ENCODE data around the gene STUM.

STUM gene

DNA sequence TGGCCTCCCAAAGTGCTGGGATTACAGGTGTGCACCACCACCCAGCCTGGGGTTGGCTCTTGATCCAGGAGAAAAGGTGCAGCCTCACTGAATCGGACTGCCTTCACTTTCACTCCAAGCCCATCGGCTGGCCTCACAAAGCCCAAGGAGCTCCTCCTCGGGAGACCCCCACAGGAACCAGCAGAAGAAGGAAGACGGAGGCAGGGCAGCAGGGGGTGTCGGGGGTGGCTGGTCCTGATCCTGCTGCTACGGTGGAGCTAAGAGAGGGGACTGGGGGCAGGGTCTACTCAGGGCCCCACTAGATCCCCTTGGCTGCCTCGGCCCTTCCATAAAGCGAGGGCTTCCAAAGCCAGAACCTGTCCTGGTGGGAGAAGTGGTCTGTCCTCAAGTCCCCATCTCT is 93.9 kb downstream of the STUM start:
- DNase-seq (ENCODE audit: low read depth): no peak
- TF ChIP-seq CTCF (IDR thresholded peaks at IDR 0.05; ENCODE audit: low read length, missing control alignments): no peak
- no peak overlapping the region for H3K4me3 ChIP-seq (replicated peaks; ENCODE audit: low read depth, low read length)

DNA sequence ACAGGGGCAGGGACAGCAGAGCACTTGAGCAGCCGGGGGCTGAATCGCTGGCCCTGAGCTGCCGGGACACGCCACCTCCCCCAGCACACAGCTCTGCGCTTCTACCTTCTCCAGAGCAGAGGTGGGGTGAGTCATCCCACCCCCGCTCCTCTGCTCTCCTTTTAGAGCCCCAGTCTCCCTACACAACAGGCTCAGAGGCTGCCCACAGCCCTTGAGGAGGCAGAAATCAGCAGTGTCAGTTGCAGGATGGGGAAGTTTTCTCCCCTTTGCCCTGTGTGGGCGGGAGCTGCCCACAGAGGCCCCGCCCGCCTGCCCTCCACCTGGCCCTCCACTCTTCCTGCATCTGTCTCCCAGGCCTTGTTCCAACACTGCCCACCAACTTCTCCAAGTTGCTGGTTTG is 94.6 kb downstream of the STUM start:
- H3K4me3 ChIP-seq (replicated peaks; ENCODE audit: low read depth, low read length): no peak overlapping the region
- DNase-seq (ENCODE audit: low read depth): peak; percentile 44
- TF ChIP-seq CTCF (IDR thresholded peaks at IDR 0.05; ENCODE audit: low read length, missing control alignments): no peak

DNA sequence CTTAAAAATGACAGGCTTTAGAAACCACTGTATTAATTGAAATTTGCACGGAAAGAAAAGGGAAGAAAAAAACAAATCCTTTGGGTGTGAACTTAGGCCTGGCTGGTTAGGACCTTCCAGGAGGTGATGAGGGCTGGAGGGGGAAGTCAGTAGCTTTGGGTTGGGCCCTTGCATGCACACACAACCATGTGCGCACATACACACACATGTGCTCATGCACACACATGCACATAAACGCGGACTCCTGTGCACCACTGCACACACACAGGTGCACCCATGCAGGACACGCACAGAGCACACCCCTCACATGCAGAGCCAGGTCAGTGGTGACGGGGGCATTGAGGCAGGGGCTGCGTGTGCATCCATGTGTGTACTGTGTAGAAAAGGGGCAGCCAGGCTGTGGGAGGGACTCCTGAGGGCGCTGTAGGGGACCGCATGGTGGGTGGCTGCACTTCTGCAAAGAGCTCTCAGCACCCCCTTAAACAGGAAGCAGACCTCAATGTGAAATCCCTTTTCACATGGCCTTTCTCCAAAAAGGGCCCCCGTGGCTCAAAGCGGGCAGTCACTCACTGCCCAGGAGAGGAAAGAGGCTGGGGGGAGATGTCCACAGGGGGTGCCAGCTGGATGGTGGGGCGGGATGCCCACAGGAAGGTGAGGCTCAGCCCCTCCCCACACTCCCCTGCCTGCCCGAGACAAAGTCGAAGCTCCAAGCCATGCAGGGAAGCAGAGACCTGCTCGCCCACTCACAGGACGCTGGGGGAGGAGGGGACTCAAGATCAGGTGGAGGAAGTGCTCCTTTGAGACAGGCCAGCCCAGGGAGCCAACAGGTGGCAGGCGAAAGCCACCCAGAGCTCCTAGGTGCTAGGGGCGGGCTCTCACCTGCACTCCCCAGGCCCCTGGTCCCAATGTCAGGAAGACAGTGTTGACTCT is 95.3 kb downstream of the STUM start:
- TF ChIP-seq CTCF (IDR thresholded peaks at IDR 0.05; ENCODE audit: low read length, missing control alignments): no peak
- DNase-seq (ENCODE audit: low read depth): no peak
- H3K4me3 ChIP-seq (replicated peaks; ENCODE audit: low read depth, low read length): no peak overlapping the region

DNA sequence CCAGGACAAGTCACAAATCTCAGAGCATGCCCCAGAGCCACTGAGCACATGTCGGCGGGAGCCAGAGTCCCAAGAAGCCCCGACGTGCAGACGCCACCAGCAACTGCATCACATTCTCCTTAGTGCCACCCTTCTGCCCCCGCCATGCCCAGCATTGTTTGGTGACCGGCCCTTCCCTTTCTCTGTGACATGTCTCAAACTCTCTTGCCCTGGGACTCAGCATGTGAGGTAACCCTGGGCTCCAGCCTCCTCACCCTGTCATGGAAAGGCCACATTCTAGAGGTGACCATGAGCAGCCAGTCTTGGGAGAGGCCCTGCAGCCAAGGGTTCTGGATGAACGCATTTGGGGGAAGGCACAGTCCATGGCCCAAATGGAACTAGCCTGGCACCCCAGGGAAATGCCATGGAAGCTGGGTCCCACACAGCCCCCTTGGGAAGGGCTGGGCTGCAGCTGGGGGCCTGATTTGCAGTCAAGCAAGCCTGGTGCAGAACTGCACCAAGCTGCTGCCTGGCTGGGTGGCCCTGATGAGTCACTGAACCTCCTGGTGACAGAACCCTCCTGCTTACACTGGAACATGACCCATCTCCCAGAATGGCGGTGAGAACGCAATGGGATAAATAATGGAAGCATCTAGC is 96.1 kb downstream of the STUM start:
- DNase-seq (ENCODE audit: low read depth): no peak
- no peak overlapping the region for H3K4me3 ChIP-seq (replicated peaks; ENCODE audit: low read depth, low read length)
- TF ChIP-seq CTCF (IDR thresholded peaks at IDR 0.05; ENCODE audit: low read length, missing control alignments): no peak

GRCh38 chr1:226645279-226645976 is 96.9 kb downstream of the STUM start:
- DNase-seq (ENCODE audit: low read depth): no peak
- no peak for TF ChIP-seq CTCF (IDR thresholded peaks at IDR 0.05; ENCODE audit: low read length, missing control alignments)
- H3K4me3 ChIP-seq (replicated peaks; ENCODE audit: low read depth, low read length): no peak overlapping the region

DNA sequence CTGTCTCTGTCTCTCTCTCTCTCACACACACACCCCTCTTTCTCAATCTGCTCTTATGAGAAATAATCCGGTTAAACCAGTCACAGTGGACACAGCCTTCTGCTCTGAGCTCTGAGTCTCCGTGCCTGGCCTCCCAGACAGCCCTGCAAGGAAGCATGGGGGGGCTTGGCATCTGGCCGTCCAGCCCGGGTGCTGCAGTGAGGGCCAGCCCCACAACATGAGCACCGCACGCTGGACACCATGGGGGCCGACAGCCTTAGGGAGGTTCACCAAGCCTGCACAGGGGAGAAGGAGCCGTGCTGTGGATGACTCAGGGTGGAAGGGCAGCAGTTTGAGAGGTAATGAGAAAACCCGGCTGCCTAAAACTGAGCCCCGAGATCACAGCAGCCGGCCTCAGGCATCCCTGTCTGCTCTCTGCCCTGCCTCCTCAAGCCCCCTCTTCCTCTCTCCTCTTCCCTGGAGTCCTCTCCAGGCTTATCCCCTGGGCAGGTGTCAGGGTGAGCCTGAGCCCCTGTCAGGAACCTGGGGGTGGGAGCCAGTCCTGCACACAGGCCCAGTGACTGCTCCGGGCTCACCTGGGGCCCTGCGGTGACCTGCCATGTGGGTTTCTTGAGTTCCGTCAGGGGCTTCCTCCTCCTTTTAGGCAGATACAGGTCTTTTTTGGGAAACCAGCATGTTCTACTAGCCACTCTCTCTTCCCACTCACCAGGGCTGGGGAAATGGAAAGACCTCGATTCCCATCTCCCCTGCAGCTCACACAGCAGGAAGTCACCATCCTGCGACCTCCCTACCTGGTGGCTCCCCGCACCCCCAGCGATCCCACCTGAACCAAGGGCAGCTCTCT is 97.7 kb downstream of the STUM start:
- no peak for DNase-seq (ENCODE audit: low read depth)
- H3K4me3 ChIP-seq (replicated peaks; ENCODE audit: low read depth, low read length): no peak overlapping the region
- TF ChIP-seq CTCF (IDR thresholded peaks at IDR 0.05; ENCODE audit: low read length, missing control alignments): no peak

Measured in fibroblast of pulmonary artery (primary cell).